ENCODE measurements around the gene HNRNPR. TPM values are rescaled to one million over a fixed set of nuclear protein-coding genes. Genes with fewer than 3 reads are reported as not detected.
"Not testable (repeated sequence)": the region's sequence is repeated elsewhere in the genome, so short reads cannot be mapped to it uniquely, and the experiment has no call there.

The HNRNPR gene
- total RNA-seq, 1 donor from 2014 or later, result 21.5 TPM

DNA sequence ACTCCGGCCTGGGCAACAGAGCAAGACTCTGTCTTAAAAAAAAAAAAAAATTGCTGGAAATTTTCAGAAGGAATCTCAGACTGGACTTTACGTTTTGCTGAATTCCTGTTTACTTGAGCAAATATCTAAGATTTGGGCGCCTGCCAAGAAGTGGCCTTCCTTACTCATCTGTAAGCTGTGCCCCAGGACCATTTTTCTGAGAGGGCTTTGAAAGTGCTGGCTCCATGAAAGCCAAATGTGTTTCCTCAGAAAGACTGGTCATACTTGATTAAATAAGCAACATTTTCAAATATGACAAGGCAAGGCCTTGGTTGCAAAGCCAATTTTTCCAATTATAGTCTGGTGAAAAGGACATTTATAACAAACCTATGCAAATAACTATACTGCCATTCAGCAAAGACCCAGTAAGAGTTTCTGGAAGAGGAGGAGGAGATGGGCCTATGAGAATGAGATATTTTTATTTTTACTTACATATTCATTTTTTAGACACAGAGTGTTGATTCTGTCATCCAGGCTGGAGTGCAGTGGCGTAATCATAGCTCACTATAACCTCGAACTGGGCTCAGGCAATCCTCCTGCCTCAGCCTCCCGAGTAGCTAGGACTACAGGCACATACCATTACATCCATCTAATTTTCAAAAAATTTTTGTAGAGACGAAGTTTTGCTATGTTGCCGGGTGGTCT is 70.5 kb downstream of the HNRNPR start:
- H3K4me3 ChIP-seq, result no peak overlapping the region
- no peaks in the 10 kb centered on the region for H3K27me3 ChIP-seq
- no peaks in the 10 kb centered on the region for H3K9me3 ChIP-seq
- no peak for DNase-seq (ENCODE audit: low spot score in 2 of 2)
- H3K27ac ChIP-seq, result no peak overlapping the region
- no peaks in the 10 kb centered on the region for H3K4me1 ChIP-seq
- TF ChIP-seq, protein P1, sequence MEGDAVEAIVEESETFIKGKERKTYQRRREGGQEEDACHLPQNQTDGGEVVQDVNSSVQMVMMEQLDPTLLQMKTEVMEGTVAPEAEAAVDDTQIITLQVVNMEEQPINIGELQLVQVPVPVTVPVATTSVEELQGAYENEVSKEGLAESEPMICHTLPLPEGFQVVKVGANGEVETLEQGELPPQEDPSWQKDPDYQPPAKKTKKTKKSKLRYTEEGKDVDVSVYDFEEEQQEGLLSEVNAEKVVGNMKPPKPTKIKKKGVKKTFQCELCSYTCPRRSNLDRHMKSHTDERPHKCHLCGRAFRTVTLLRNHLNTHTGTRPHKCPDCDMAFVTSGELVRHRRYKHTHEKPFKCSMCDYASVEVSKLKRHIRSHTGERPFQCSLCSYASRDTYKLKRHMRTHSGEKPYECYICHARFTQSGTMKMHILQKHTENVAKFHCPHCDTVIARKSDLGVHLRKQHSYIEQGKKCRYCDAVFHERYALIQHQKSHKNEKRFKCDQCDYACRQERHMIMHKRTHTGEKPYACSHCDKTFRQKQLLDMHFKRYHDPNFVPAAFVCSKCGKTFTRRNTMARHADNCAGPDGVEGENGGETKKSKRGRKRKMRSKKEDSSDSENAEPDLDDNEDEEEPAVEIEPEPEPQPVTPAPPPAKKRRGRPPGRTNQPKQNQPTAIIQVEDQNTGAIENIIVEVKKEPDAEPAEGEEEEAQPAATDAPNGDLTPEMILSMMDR (IDR thresholded peaks at IDR 0.05), result no peak
- intact Hi-C loops (cut with DNase I), result no loop called here
- no peaks in the 10 kb centered on the region for H3K36me3 ChIP-seq

DNA sequence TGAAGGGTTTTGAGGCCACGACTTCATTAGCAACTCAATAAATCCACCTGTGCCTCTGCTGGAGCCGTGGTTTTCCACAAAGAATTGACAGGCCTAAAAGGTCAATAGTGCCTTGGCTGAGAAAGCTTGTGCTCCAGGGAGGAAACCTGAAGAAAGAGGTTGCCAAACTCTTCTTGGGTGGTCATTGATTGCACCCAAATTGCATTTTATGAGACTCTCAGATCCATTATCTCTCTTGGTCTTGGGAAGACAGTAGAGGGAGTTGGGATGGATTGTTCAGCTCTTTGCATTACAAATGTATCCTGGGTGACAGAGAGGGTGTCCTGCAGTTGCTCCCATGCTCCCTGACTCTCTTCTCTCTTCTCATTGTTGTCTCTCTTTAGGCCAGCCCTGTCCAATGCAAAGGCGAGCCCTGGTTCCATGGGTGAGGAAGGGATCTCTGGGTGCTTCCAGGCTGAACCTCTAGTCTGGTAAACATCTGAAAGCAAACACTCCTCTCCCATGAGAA is 80.7 kb downstream of the HNRNPR start:
- Histone ChIP-seq H3K27ac (no peak overlapping the region), H3K27me3 (no peaks in the 10 kb centered on the region), H3K4me3 (no peak overlapping the region), H3K4me1 (no peaks in the 10 kb centered on the region), H3K9me3 (no peaks in the 10 kb centered on the region), H3K36me3 (no peaks in the 10 kb centered on the region)
- TF ChIP-seq, protein P1 (IDR thresholded peaks at IDR 0.05), result no peak
- no peak for DNase-seq (ENCODE audit: low spot score in 2 of 2)
- intact Hi-C loops (cut with DNase I), result no loop called here

DNA sequence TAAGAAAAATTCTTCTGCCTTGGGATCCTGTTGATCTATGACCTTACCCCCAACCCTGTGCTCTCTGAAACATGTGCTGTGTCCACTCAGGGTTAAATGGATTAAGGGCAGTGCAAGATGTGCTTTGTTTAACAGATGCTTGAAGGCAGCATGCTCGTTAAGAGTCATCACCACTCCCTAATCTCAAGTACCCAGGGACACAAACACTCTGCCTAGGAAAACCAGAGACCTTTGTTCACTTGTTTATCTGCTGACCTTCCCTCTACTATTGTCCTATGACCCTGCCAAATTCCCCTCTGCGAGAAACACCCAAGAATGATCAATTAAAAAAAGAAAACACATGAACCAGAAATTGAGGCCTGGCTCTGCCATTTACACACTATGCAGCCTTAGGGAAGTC is 86.0 kb downstream of the HNRNPR start:
- H3K4me1 ChIP-seq; intact Hi-C loops (cut with DNase I); DNase-seq (ENCODE audit: low spot score in 2 of 2); H3K9me3 ChIP-seq; H3K4me3 ChIP-seq; H3K27me3 ChIP-seq; H3K27ac ChIP-seq; H3K36me3 ChIP-seq: not testable (repeated sequence)

DNA sequence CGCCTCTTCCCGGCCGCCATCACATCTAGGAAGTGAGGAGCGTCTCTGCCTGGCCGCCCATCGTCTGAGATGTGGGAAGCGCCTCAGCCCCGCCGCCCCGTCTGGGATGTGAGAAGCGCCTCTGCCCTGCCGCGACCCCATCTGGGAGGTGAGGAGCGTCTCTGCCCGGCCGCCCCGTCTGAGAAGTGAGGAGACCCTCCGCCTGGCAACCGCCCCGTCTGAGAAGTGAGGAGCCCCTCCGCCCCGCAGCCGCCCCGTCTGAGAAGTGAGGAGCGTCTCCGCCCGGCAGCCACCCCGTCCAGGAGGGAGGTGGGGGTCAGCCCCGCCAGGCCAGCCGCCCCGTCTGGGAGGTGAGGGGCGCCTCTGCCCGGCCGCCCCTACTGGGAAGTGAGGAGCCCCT is 86.7 kb downstream of the HNRNPR start:
- DNase-seq (ENCODE audit: low spot score in 2 of 2); H3K27me3 ChIP-seq; H3K4me3 ChIP-seq; H3K36me3 ChIP-seq; H3K27ac ChIP-seq; H3K9me3 ChIP-seq; H3K4me1 ChIP-seq; intact Hi-C loops (cut with DNase I): not testable (repeated sequence)

Other genes starting within 250 kb of the HNRNPR start
- 18.0 TPM for gene LUZP1, start 175.4 kb downstream of the HNRNPR start, total RNA-seq
- not detected for gene HTR1D, start 126.8 kb downstream of the HNRNPR start, total RNA-seq
- gene ZNF436, start 25.6 kb upstream of the HNRNPR start, total RNA-seq, result 3.1 TPM
- gene TCEA3, start 80.5 kb upstream of the HNRNPR start, total RNA-seq, result 11.3 TPM
- 125 TPM for gene ASAP3, start 139.9 kb upstream of the HNRNPR start, total RNA-seq
- gene E2F2, start 186.9 kb upstream of the HNRNPR start, total RNA-seq, result not detected
- 1,094 TPM for gene ID3, start 215.2 kb upstream of the HNRNPR start, total RNA-seq

Measured in ascending aorta (tissue), 2 donors.